ENCODE measurements around the gene RPF1. TPM values are rescaled to one million over a fixed set of nuclear protein-coding genes. Genes with fewer than 3 reads are reported as not detected.
"Not testable (repeated sequence)": the region's sequence is repeated elsewhere in the genome, so short reads cannot be mapped to it uniquely, and the experiment has no call there.

RPF1 gene
- total and polyA plus RNA-seq, 2 donors = 54.4 to 64.7 TPM

- WGBS = 7% methylated on average over 2 of the region's 2 CpGs
- no peak overlapping the region for H3K4me3 ChIP-seq (ENCODE audit: low read length in 2 of 2)
- H3K36me3 ChIP-seq (ENCODE audit: control insufficient read depth in 2 of 2, insufficient read depth in 2 of 2, low read length in 1 of 2) = no peaks in the 10 kb centered on the region
- H3K27ac ChIP-seq (ENCODE audit: low read depth in 1 of 2, low read length in 1 of 2) = no peak overlapping the region
- H3K9me3 ChIP-seq (ENCODE audit: control insufficient read depth in 2 of 2, insufficient read depth in 1 of 2, low read length in 1 of 2) = no peaks in the 10 kb centered on the region
- H3K4me1 ChIP-seq (ENCODE audit: control insufficient read depth in 2 of 2, insufficient read depth in 2 of 2, low read length in 2 of 2) = peaks cover 2 to 18% of the 10 kb centered on the region in 2 donors
- DNase-seq (ENCODE audit: low read depth in 6 of 9, low spot score in 9 of 9) = peak; percentile 40 to 91 (median 72)
- no peaks in the 10 kb centered on the region for H3K27me3 ChIP-seq (ENCODE audit: control insufficient read depth in 2 of 2, insufficient read depth in 1 of 2, low read length in 1 of 2)
Measured at GRCh38 chr1:84442256-84442655, 36.8 kb upstream of the RPF1 start.

GRCh38 chr1:84442747-84443646 lies 36.1 kb upstream of the RPF1 start:
- H3K9me3 ChIP-seq (ENCODE audit: control insufficient read depth in 2 of 2, insufficient read depth in 1 of 2, low read length in 1 of 2); H3K27me3 ChIP-seq (ENCODE audit: control insufficient read depth in 2 of 2, insufficient read depth in 1 of 2, low read length in 1 of 2); H3K4me3 ChIP-seq (ENCODE audit: low read length in 2 of 2); H3K36me3 ChIP-seq (ENCODE audit: control insufficient read depth in 2 of 2, insufficient read depth in 2 of 2, low read length in 1 of 2); DNase-seq (ENCODE audit: low read depth in 6 of 9, low spot score in 9 of 9); H3K27ac ChIP-seq (ENCODE audit: low read depth in 1 of 2, low read length in 1 of 2): not testable (repeated sequence)
- peaks cover 0 to 11% of the 10 kb centered on the region in 2 donors for H3K4me1 ChIP-seq (ENCODE audit: control insufficient read depth in 2 of 2, insufficient read depth in 2 of 2, low read length in 2 of 2)
- 87% methylated on average over 7 of the region's 7 CpGs for WGBS

GRCh38 chr1:84448704-84449103 lies 30.4 kb upstream of the RPF1 start:
- not testable (repeated sequence) for H3K4me3 ChIP-seq (ENCODE audit: low read length in 2 of 2); H3K9me3 ChIP-seq (ENCODE audit: control insufficient read depth in 2 of 2, insufficient read depth in 1 of 2, low read length in 1 of 2); DNase-seq (ENCODE audit: low read depth in 6 of 9, low spot score in 9 of 9); H3K4me1 ChIP-seq (ENCODE audit: control insufficient read depth in 2 of 2, insufficient read depth in 2 of 2, low read length in 2 of 2); H3K27ac ChIP-seq (ENCODE audit: low read depth in 1 of 2, low read length in 1 of 2); H3K27me3 ChIP-seq (ENCODE audit: control insufficient read depth in 2 of 2, insufficient read depth in 1 of 2, low read length in 1 of 2); H3K36me3 ChIP-seq (ENCODE audit: control insufficient read depth in 2 of 2, insufficient read depth in 2 of 2, low read length in 1 of 2)
- WGBS = 98% methylated on average over 3 of the region's 3 CpGs

GRCh38 chr1:84450910-84451309 lies 28.2 kb upstream of the RPF1 start:
- no peaks in the 10 kb centered on the region for H3K36me3 ChIP-seq (ENCODE audit: control insufficient read depth in 2 of 2, insufficient read depth in 2 of 2, low read length in 1 of 2)
- no peaks in the 10 kb centered on the region for H3K4me1 ChIP-seq (ENCODE audit: control insufficient read depth in 2 of 2, insufficient read depth in 2 of 2, low read length in 2 of 2)
- H3K9me3 ChIP-seq (ENCODE audit: control insufficient read depth in 2 of 2, insufficient read depth in 1 of 2, low read length in 1 of 2) = no peaks in the 10 kb centered on the region
- no peak overlapping the region for H3K4me3 ChIP-seq (ENCODE audit: low read length in 2 of 2)
- no peak for DNase-seq (ENCODE audit: low read depth in 6 of 9, low spot score in 9 of 9)
- 92% methylated on average over 2 of the region's 2 CpGs for WGBS
- H3K27ac ChIP-seq (ENCODE audit: low read depth in 1 of 2, low read length in 1 of 2) = no peak overlapping the region
- H3K27me3 ChIP-seq (ENCODE audit: control insufficient read depth in 2 of 2, insufficient read depth in 1 of 2, low read length in 1 of 2) = no peaks in the 10 kb centered on the region

GRCh38 chr1:84452436-84452835 lies 26.6 kb upstream of the RPF1 start:
- WGBS = 66% methylated on average over 3 of the region's 3 CpGs
- Histone ChIP-seq H3K27me3 (ENCODE audit: control insufficient read depth in 2 of 2, insufficient read depth in 1 of 2, low read length in 1 of 2) (no peaks in the 10 kb centered on the region), H3K36me3 (ENCODE audit: control insufficient read depth in 2 of 2, insufficient read depth in 2 of 2, low read length in 1 of 2) (no peaks in the 10 kb centered on the region), H3K27ac (ENCODE audit: low read depth in 1 of 2, low read length in 1 of 2) (no peak overlapping the region), H3K4me3 (ENCODE audit: low read length in 2 of 2) (no peak overlapping the region), H3K9me3 (ENCODE audit: control insufficient read depth in 2 of 2, insufficient read depth in 1 of 2, low read length in 1 of 2) (no peaks in the 10 kb centered on the region), H3K4me1 (ENCODE audit: control insufficient read depth in 2 of 2, insufficient read depth in 2 of 2, low read length in 2 of 2) (no peaks in the 10 kb centered on the region)
- DNase-seq (ENCODE audit: low read depth in 6 of 9, low spot score in 9 of 9) = no peak

GRCh38 chr1:84462118-84462517 lies 16.9 kb upstream of the RPF1 start:
- no peaks in the 10 kb centered on the region for H3K36me3 ChIP-seq (ENCODE audit: control insufficient read depth in 2 of 2, insufficient read depth in 2 of 2, low read length in 1 of 2)
- DNase-seq (ENCODE audit: low read depth in 6 of 9, low spot score in 9 of 9) = no peak
- 89% methylated on average over 1 of the region's 1 CpG for WGBS
- no peak overlapping the region for H3K27ac ChIP-seq (ENCODE audit: low read depth in 1 of 2, low read length in 1 of 2)
- no peaks in the 10 kb centered on the region for H3K9me3 ChIP-seq (ENCODE audit: control insufficient read depth in 2 of 2, insufficient read depth in 1 of 2, low read length in 1 of 2)
- H3K27me3 ChIP-seq (ENCODE audit: control insufficient read depth in 2 of 2, insufficient read depth in 1 of 2, low read length in 1 of 2) = no peaks in the 10 kb centered on the region
- H3K4me3 ChIP-seq (ENCODE audit: low read length in 2 of 2) = no peak overlapping the region
- H3K4me1 ChIP-seq (ENCODE audit: control insufficient read depth in 2 of 2, insufficient read depth in 2 of 2, low read length in 2 of 2) = no peaks in the 10 kb centered on the region

- no peak overlapping the region for H3K27ac ChIP-seq (ENCODE audit: low read depth in 1 of 2, low read length in 1 of 2)
- DNase-seq (ENCODE audit: low read depth in 6 of 9, low spot score in 9 of 9) = no peak
- H3K4me1 ChIP-seq (ENCODE audit: control insufficient read depth in 2 of 2, insufficient read depth in 2 of 2, low read length in 2 of 2) = no peaks in the 10 kb centered on the region
- H3K36me3 ChIP-seq (ENCODE audit: control insufficient read depth in 2 of 2, insufficient read depth in 2 of 2, low read length in 1 of 2) = no peaks in the 10 kb centered on the region
- no peak overlapping the region for H3K4me3 ChIP-seq (ENCODE audit: low read length in 2 of 2)
- no peaks in the 10 kb centered on the region for H3K27me3 ChIP-seq (ENCODE audit: control insufficient read depth in 2 of 2, insufficient read depth in 1 of 2, low read length in 1 of 2)
- no peaks in the 10 kb centered on the region for H3K9me3 ChIP-seq (ENCODE audit: control insufficient read depth in 2 of 2, insufficient read depth in 1 of 2, low read length in 1 of 2)
Measured at GRCh38 chr1:84467298-84467697, 11.8 kb upstream of the RPF1 start.

- H3K4me1 ChIP-seq (ENCODE audit: control insufficient read depth in 2 of 2, insufficient read depth in 2 of 2, low read length in 2 of 2) = peaks cover 5% of the 10 kb centered on the region in 2 donors
- peaks cover 10 to 11% of the 10 kb centered on the region in 2 donors for H3K27me3 ChIP-seq (ENCODE audit: control insufficient read depth in 2 of 2, insufficient read depth in 1 of 2, low read length in 1 of 2)
- H3K36me3 ChIP-seq (ENCODE audit: control insufficient read depth in 2 of 2, insufficient read depth in 2 of 2, low read length in 1 of 2) = peaks cover 0 to under 1% of the 10 kb centered on the region in 2 donors
- H3K9me3 ChIP-seq (ENCODE audit: control insufficient read depth in 2 of 2, insufficient read depth in 1 of 2, low read length in 1 of 2) = peaks cover 2 to 9% of the 10 kb centered on the region in 2 donors
- DNase-seq (ENCODE audit: low read depth in 6 of 9, low spot score in 9 of 9) = no peak
- H3K4me3 ChIP-seq (ENCODE audit: low read length in 2 of 2) = no peak overlapping the region
- WGBS = 83% methylated on average over 1 of the region's 1 CpG
- no peak overlapping the region for H3K27ac ChIP-seq (ENCODE audit: low read depth in 1 of 2, low read length in 1 of 2)
Measured at GRCh38 chr1:84476225-84476624, 2.8 kb upstream of the RPF1 start.

GRCh38 chr1:84479998-84480397 lies 932 bp downstream of the RPF1 start:
- peaks cover 5 to 7% of the 10 kb centered on the region in 2 donors for H3K4me1 ChIP-seq (ENCODE audit: control insufficient read depth in 2 of 2, insufficient read depth in 2 of 2, low read length in 2 of 2)
- WGBS = 17% methylated on average over 9 of the region's 9 CpGs
- DNase-seq (ENCODE audit: low read depth in 6 of 9, low spot score in 9 of 9) = no peak
- peaks cover 2 to 9% of the 10 kb centered on the region in 2 donors for H3K9me3 ChIP-seq (ENCODE audit: control insufficient read depth in 2 of 2, insufficient read depth in 1 of 2, low read length in 1 of 2)
- peak overlapping the region; percentile 68 to 97 for H3K4me3 ChIP-seq (ENCODE audit: low read length in 2 of 2)
- peaks cover 5 to 9% of the 10 kb centered on the region in 2 donors for H3K27me3 ChIP-seq (ENCODE audit: control insufficient read depth in 2 of 2, insufficient read depth in 1 of 2, low read length in 1 of 2)
- peak overlapping the region in 1 of 2 donors; percentile 94 for H3K27ac ChIP-seq (ENCODE audit: low read depth in 1 of 2, low read length in 1 of 2)
- H3K36me3 ChIP-seq (ENCODE audit: control insufficient read depth in 2 of 2, insufficient read depth in 2 of 2, low read length in 1 of 2) = peaks cover 4 to 21% of the 10 kb centered on the region in 2 donors
